Esophagus squamous epithelium (tissue), 4 donors: Measurements from ENCODE around the gene GPX7.

ENCODE experiments used
- POLR2A ChIP-seq, 4 donors: fragments of 450-650 bp; IDR thresholded peaks; one replicate each; pipeline ENCODE4 v1.6.1; 2017; ENCODE audit warnings: antibody characterized with exemption in 4 of 4, mild to moderate bottlenecking in 4 of 4, moderate library complexity in 3 of 4
- TF ChIP-seq, protein P1 (sequence below), 6 experiments: fragments of 450-650 bp in 4 of 6; fragments of 200-600 bp in 2 of 6; sonication (generic) in 2 of 6; IDR thresholded peaks; one replicate each; pipeline ENCODE4 v1.5.1; 2016 to 2019; ENCODE audit warnings: antibody characterized with exemption in 6 of 6, mild to moderate bottlenecking in 4 of 6, moderate library complexity in 4 of 6

DNA sequence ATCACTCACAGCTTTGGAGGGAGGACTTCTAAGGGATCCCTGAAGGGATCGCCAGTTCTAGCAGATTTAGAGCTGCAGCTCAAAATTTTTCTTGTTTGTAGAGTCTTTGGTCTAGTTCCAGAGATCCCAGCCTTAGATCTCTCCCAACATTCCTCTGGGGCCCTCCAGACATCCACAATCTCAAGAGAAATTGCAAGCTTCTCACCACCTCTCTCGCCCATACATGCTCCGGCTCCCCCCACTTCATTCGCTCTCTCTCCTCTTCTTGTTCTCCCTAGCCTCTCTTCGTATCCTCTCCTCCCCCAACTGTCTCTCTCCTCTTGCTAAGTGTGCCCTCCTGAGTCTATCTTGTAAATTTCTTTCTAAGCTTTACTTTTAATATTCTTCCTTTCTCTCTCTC lies 34.2 kb upstream of the GPX7 start:
- TF ChIP-seq, protein P1, sequence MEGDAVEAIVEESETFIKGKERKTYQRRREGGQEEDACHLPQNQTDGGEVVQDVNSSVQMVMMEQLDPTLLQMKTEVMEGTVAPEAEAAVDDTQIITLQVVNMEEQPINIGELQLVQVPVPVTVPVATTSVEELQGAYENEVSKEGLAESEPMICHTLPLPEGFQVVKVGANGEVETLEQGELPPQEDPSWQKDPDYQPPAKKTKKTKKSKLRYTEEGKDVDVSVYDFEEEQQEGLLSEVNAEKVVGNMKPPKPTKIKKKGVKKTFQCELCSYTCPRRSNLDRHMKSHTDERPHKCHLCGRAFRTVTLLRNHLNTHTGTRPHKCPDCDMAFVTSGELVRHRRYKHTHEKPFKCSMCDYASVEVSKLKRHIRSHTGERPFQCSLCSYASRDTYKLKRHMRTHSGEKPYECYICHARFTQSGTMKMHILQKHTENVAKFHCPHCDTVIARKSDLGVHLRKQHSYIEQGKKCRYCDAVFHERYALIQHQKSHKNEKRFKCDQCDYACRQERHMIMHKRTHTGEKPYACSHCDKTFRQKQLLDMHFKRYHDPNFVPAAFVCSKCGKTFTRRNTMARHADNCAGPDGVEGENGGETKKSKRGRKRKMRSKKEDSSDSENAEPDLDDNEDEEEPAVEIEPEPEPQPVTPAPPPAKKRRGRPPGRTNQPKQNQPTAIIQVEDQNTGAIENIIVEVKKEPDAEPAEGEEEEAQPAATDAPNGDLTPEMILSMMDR (IDR thresholded peaks at IDR 0.05), result no peak
- no peak for TF ChIP-seq POLR2A (IDR thresholded peaks at IDR 0.05)
